ENCODE measurements around the gene NRP1. TPM values are rescaled to one million over a fixed set of nuclear protein-coding genes. Genes with fewer than 3 reads are reported as not detected.

The NRP1 gene
- total RNA-seq, 2 experiments from 2014 or later, result 0.06 TPM; not detected in 1

DNA sequence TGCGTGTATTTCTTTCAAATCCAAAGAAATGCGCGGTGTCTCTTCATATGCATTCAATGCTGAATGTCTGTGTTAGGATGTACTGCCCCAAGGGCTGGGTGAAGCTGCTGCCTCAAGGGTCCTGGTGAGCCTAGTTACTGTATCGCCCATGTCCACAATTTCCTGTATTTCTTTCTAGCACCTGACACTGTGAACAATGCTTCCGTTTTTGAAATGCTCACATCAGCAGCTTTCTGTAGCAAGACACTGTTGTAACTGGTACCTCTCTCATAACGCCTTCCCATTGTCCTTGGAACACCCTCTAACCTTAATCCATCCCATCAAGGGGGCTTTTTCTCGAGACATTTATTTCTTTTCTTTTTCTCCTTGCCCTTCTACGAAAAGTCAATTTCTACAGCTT lies 25.1 kb downstream of the NRP1 start:
- H3K27ac Mint-ChIP-seq, result no peak overlapping the region
- Histone ChIP-seq H3K27ac (ENCODE audit: low read depth in 1 of 2, low read length in 2 of 2) (no peak overlapping the region), H3K9me3 (ENCODE audit: control insufficient read depth in 1 of 2, insufficient read depth in 1 of 2, low read length in 2 of 2) (no peaks in the 10 kb centered on the region), H3K4me3 (ENCODE audit: low read length) (no peak overlapping the region), H3K36me3 (ENCODE audit: insufficient read depth, low read length) (no peaks in the 10 kb centered on the region), H3K4me1 (ENCODE audit: insufficient read depth, low read length) (no peaks in the 10 kb centered on the region), H3K27me3 (ENCODE audit: control insufficient read depth in 1 of 2, insufficient read depth in 2 of 2, low read length in 2 of 2) (no peaks in the 10 kb centered on the region)
- H3K4me1 Mint-ChIP-seq (ENCODE audit: low read depth), result peaks cover 7% of the 10 kb centered on the region
- H3K4me3 Mint-ChIP-seq, result no peak overlapping the region
- CTCF ChIA-PET, result no interaction called here
- H3K27me3 Mint-ChIP-seq, result peaks cover 19% of the 10 kb centered on the region
- H3K36me3 Mint-ChIP-seq (ENCODE audit: low read depth), result no peaks in the 10 kb centered on the region
- intact Hi-C loops (cut with DNase I, micrococcal nuclease), result no loop called here
- no peaks in the 10 kb centered on the region for H3K9me3 Mint-ChIP-seq
- DNase-seq (no peak), ATAC-seq (ENCODE audit: poor library complexity) (no peak)
- POLR2A ChIA-PET, result no interaction called here
- TF ChIP-seq, protein P1, sequence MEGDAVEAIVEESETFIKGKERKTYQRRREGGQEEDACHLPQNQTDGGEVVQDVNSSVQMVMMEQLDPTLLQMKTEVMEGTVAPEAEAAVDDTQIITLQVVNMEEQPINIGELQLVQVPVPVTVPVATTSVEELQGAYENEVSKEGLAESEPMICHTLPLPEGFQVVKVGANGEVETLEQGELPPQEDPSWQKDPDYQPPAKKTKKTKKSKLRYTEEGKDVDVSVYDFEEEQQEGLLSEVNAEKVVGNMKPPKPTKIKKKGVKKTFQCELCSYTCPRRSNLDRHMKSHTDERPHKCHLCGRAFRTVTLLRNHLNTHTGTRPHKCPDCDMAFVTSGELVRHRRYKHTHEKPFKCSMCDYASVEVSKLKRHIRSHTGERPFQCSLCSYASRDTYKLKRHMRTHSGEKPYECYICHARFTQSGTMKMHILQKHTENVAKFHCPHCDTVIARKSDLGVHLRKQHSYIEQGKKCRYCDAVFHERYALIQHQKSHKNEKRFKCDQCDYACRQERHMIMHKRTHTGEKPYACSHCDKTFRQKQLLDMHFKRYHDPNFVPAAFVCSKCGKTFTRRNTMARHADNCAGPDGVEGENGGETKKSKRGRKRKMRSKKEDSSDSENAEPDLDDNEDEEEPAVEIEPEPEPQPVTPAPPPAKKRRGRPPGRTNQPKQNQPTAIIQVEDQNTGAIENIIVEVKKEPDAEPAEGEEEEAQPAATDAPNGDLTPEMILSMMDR (IDR thresholded peaks at IDR 0.05), result no peak

DNA sequence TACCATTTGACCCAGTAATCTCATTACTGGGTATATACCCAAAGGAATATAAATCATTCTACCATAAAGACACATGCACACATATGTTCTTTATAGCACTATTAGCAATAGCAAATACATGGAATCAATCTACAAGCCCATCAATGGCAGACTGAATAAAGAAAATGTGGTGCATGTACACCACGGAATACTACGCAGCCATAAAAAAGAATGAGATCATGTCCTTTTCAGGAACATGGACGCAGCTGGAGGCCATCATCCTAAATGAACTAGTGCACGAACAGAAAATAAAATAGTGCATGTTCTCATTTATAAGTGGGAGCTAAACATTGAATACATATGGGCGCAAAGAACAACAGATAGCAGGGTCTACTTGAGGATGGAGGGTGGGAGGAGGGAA lies 26.6 kb downstream of the NRP1 start:
- H3K27me3 ChIP-seq (ENCODE audit: control insufficient read depth in 1 of 2, insufficient read depth in 2 of 2, low read length in 2 of 2), result no peaks in the 10 kb centered on the region
- H3K36me3 ChIP-seq (ENCODE audit: insufficient read depth, low read length), result no peaks in the 10 kb centered on the region
- intact Hi-C loops (cut with DNase I, micrococcal nuclease), result no loop called here
- H3K4me1 ChIP-seq (ENCODE audit: insufficient read depth, low read length), result no peaks in the 10 kb centered on the region
- peaks cover 14% of the 10 kb centered on the region for H3K4me1 Mint-ChIP-seq (ENCODE audit: low read depth)
- TF ChIP-seq, protein P1 (IDR thresholded peaks at IDR 0.05), result no peak
- no peak overlapping the region for H3K27ac ChIP-seq (ENCODE audit: low read depth in 1 of 2, low read length in 2 of 2)
- no peaks in the 10 kb centered on the region for H3K36me3 Mint-ChIP-seq (ENCODE audit: low read depth)
- no peak overlapping the region for H3K4me3 ChIP-seq (ENCODE audit: low read length)
- H3K9me3 Mint-ChIP-seq, result no peaks in the 10 kb centered on the region
- H3K27me3 Mint-ChIP-seq, result peaks cover 19% of the 10 kb centered on the region
- DNase-seq (no peak), ATAC-seq (ENCODE audit: poor library complexity) (no peak)
- H3K27ac Mint-ChIP-seq, result no peak overlapping the region
- ChIA-PET POLR2A (no interaction called here), CTCF (no interaction called here)
- no peaks in the 10 kb centered on the region for H3K9me3 ChIP-seq (ENCODE audit: control insufficient read depth in 1 of 2, insufficient read depth in 1 of 2, low read length in 2 of 2)
- H3K4me3 Mint-ChIP-seq, result no peak overlapping the region

DNA sequence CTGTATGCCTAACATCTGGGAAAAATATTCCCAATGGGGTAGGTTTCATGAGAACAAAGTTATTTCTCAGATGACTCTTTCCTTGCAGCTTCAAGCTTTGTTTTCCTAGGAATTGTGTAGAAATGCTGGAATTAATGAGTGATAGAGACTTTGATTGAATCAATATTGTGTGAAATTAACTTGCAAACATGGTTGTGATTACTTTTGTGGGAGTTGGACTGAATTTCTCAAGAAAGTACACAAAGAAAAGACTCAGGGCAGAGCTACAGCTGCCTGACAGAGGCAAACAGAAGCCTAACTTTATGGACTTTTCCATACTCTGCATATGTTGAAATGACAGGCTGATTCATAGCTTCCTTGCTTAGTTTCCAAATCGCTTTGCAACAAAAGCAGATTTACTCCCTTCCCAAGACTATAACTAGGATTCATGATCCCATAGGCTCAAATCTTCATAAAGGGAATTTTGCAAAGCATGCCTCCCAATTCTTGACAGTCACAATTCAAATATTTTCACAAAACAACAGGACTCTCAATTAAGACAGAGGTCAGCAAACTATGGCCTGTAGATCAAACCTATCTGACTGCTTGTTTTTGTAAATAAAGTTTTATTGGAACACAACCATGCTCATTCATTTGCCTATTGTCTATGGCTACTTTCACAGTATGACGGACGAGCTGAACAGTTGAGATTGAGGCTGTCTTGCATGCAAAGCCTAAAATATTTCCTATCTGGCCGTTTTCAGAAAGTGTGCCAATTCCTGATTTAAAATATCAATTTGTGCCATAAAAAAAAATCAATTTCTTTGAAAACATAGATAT lies 27.6 kb downstream of the NRP1 start:
- no peaks in the 10 kb centered on the region for H3K4me1 ChIP-seq (ENCODE audit: insufficient read depth, low read length)
- TF ChIP-seq, protein P1 (IDR thresholded peaks at IDR 0.05), result no peak
- no peaks in the 10 kb centered on the region for H3K27me3 ChIP-seq (ENCODE audit: control insufficient read depth in 1 of 2, insufficient read depth in 2 of 2, low read length in 2 of 2)
- Mint-ChIP-seq H3K27ac (no peak overlapping the region), H3K9me3 (no peaks in the 10 kb centered on the region), H3K27me3 (peaks cover 19% of the 10 kb centered on the region), H3K4me3 (no peak overlapping the region), H3K36me3 (ENCODE audit: low read depth) (no peaks in the 10 kb centered on the region), H3K4me1 (ENCODE audit: low read depth) (peaks cover 23% of the 10 kb centered on the region)
- ChIA-PET CTCF (no interaction called here), POLR2A (no interaction called here)
- intact Hi-C loops (cut with DNase I, micrococcal nuclease), result no loop called here
- H3K4me3 ChIP-seq (ENCODE audit: low read length), result no peak overlapping the region
- H3K27ac ChIP-seq (ENCODE audit: low read depth in 1 of 2, low read length in 2 of 2), result no peak overlapping the region
- no peaks in the 10 kb centered on the region for H3K9me3 ChIP-seq (ENCODE audit: control insufficient read depth in 1 of 2, insufficient read depth in 1 of 2, low read length in 2 of 2)
- DNase-seq (no peak), ATAC-seq (ENCODE audit: poor library complexity) (no peak)
- H3K36me3 ChIP-seq (ENCODE audit: insufficient read depth, low read length), result no peaks in the 10 kb centered on the region
